GM21367 (cell line): Measurements from ENCODE around the gene ZAR1L.

Experiments used
- ATAC-seq: cut with Tn5 transposase; IDR thresholded peaks from one replicate; pipeline ENCODE4 v1.9.1; 2021; ENCODE audit not compliant: unreplicated experiment

ZAR1L gene

DNA sequence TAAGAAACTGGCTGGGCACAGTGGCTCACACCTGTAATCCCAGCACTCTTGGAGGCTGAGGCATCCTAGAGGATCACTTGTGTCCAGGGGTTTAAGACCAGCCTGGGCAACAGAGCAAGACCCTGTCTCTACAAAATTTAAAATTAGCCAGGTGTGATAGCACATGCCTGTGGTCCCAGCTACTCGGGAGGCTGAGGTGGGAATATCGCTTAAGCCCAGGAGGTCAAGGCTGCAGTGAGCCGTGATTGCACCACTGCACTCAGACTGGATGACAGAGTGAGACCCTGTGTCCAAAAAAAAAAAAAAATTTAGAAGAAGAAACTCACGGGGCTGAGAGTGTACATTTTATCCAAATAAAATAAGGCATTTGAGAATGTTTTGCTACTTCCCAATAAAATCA lies 58.9 kb downstream of the ZAR1L start:
- ATAC-seq, result no peak

GRCh38 chr13:32255724-32256109 lies 59.4 kb downstream of the ZAR1L start:
- ATAC-seq, result no peak

DNA sequence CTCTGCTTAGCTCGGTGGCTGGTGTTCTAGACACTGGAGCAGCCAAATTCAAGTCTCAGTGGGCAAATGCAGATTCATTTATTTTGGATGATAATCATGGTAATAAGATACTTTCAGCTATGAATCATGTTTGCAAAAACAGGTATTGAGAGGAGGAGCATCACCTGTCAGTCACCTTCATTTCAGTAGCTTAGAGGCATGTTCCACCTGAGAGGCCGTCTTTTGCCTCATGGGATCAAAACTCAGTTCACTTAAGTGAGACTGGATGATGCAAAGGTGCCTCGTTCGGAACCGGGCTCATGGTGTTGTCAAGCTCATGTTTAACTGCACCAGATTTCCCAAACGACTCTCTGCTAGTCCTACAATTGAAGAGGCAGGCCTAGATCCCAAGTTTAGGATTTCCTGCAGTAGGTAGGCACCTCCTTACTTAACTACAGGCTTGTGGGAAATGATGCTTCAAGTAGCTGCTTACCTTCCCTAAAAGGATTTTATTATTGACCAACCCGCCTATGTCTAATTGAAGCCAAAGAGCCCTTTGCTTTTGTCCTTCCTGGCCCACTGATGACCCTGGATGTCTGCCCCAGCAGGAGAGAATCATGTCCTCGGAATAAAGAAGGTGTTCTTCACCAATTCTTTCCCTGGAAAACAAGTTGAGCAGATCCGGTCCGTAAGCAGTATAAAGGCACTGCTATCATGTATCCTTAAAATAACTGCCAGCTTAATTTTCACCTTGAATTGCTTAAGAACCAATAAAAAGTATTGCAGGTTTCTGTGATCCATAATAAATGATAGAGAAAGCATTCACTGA lies 60.0 kb downstream of the ZAR1L start:
- ATAC-seq, result no peak

DNA sequence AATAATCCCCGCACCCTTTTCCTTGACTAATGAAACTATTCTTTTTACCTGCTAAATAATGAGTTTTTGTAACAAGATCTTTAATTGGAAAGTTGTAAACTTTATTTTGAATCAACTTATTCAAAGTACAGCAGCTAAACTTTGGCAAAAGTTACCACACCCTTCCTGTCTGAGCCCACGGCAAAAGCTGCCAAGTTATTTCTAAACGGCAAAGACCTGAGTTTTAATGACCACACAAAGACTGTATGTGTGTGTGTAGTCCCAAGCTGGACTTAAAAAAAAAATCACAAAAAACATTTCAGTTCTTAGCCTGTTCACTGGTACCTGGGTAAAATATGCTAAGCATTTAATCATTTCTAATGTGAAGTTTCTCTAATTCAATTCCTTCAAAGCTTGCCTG lies 60.7 kb downstream of the ZAR1L start:
- ATAC-seq, result no peak

- no peak for ATAC-seq
Observed at GRCh38 chr13:32253911-32254399, 61.2 kb downstream of the ZAR1L start.
